Lower leg skin (tissue), 3 donors: ENCODE data around the gene C5orf47.

Experiments used
- POLR2A ChIP-seq, 2 donors: fragments of 450-650 bp; IDR thresholded peaks; one replicate each; pipeline ENCODE4 v1.6.1; 2016 to 2017; ENCODE audit warnings: antibody characterized with exemption in 2 of 2, mild to moderate bottlenecking in 1 of 2, moderate library complexity in 1 of 2
- TF ChIP-seq, protein P1 (sequence below), 3 donors: fragments of 450-650 bp; IDR thresholded peaks; one replicate each; pipeline ENCODE4 v1.5.1; 2016; ENCODE audit warnings: antibody characterized with exemption in 3 of 3, mild to moderate bottlenecking in 3 of 3, moderate library complexity in 2 of 3

DNA sequence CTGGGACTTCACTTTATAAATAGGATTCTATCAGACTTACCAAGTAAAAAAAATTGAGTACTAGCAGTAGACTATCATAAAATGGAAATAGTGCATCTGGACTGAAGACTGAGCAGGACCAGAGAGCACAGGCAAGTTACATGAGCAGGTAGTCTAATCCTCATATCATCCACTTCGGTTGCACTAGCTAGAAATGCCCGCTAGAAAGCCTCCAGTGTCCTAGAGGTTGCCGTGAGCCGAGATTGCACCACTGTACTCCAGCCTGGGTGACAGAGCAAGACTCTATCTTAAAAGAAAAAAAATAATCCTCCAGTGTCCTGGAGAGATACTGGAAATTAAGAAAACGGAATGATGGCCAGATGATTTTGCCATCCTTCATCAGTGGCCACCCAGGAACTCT lies 20.0 kb downstream of the C5orf47 start:
- no peak for TF ChIP-seq POLR2A (IDR thresholded peaks at IDR 0.05)
- TF ChIP-seq, protein P1, sequence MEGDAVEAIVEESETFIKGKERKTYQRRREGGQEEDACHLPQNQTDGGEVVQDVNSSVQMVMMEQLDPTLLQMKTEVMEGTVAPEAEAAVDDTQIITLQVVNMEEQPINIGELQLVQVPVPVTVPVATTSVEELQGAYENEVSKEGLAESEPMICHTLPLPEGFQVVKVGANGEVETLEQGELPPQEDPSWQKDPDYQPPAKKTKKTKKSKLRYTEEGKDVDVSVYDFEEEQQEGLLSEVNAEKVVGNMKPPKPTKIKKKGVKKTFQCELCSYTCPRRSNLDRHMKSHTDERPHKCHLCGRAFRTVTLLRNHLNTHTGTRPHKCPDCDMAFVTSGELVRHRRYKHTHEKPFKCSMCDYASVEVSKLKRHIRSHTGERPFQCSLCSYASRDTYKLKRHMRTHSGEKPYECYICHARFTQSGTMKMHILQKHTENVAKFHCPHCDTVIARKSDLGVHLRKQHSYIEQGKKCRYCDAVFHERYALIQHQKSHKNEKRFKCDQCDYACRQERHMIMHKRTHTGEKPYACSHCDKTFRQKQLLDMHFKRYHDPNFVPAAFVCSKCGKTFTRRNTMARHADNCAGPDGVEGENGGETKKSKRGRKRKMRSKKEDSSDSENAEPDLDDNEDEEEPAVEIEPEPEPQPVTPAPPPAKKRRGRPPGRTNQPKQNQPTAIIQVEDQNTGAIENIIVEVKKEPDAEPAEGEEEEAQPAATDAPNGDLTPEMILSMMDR (IDR thresholded peaks at IDR 0.05): no peak
